Brain microvascular endothelial cell (primary cell): ENCODE measurements around the gene BCCIP.

Source experiments
- DNase-seq: peaks from one replicate; pipeline ENCODE4 v3.0.0-alpha.2; 2020
- H3K27ac ChIP-seq: fragments of 250-450 bp; sonication (Bioruptor Pico); 2 replicates; pipeline ENCODE4 v1.5.1; 2020; ENCODE audit warnings: mild to moderate bottlenecking, moderate library complexity
- H3K27me3 ChIP-seq: fragments of 250-450 bp; sonication (Bioruptor Pico); replicated peaks from 2 replicates; pipeline ENCODE4 v1.5.1; 2020; ENCODE audit warnings: mild to moderate bottlenecking
- H3K36me3 ChIP-seq: fragments of 250-450 bp; sonication (Bioruptor Pico); replicated peaks from 2 replicates; pipeline ENCODE4 v1.5.1; 2020; ENCODE audit warnings: mild to moderate bottlenecking
- H3K4me3 ChIP-seq: 2 replicates; pipeline ENCODE4 v1.5.1; 2011; ENCODE audit warnings: low read depth, mild to moderate bottlenecking, control low read depth, low read length, moderate library complexity
- CTCF ChIP-seq: IDR thresholded peaks from 2 replicates; pipeline ENCODE4 v1.5.1; 2011; ENCODE audit warnings: low read depth, mild to moderate bottlenecking, moderate library complexity, low read length, control low read depth, inconsistent platforms; ENCODE audit errors: missing control alignments
- in situ Hi-C: cut with HindIII; loops from 2 replicates; pipeline ENCODE4 v1.10.0; 2017; ENCODE audit warnings: low sequenced_read_pairs, low pct_ligation_motif_present

BCCIP gene

GRCh38 chr10:125880719-125881118 lies 57.4 kb downstream of the BCCIP start:
- H3K4me3 ChIP-seq = no peak overlapping the region
- H3K36me3 ChIP-seq = no peaks in the 10 kb centered on the region
- no peak for DNase-seq
- in situ Hi-C loops = no loop called here
- no peak overlapping the region for H3K27ac ChIP-seq
- no peak for TF ChIP-seq CTCF
- H3K27me3 ChIP-seq = no peaks in the 10 kb centered on the region

DNA sequence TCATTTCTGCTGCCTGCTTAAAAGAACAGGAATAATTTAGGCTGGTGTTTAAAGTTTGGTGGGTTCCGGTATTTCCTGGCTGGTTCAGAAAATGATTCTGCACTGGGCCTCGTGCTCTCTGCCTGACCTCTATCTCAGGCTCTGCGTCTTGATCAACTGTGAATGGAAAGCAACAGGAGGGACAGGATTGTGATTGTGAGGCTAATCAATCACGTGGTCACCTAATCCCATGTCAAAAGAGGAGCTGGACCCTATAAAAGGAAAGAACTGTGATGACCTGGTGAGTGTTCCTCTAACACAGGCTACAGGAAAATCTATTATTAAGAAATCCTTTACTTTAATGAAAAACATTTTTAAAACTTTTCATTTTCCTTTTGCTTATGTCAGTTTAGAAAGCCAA lies 57.8 kb downstream of the BCCIP start, which contains the start of gene DHX32:
DHX32 (minus strand) TSS at position 101 of the 400 bp plus-strand sequence. CDS start 468 bp downstream, outside the sequence.
- H3K36me3 ChIP-seq = no peaks in the 10 kb centered on the region
- no peak for TF ChIP-seq CTCF
- in situ Hi-C loops = no loop called here
- no peaks in the 10 kb centered on the region for H3K27me3 ChIP-seq
- no peak for DNase-seq
- no peak within 1 kb of the TSS for H3K27ac ChIP-seq
- H3K4me3 ChIP-seq = no peak within 1 kb of the TSS

DNA sequence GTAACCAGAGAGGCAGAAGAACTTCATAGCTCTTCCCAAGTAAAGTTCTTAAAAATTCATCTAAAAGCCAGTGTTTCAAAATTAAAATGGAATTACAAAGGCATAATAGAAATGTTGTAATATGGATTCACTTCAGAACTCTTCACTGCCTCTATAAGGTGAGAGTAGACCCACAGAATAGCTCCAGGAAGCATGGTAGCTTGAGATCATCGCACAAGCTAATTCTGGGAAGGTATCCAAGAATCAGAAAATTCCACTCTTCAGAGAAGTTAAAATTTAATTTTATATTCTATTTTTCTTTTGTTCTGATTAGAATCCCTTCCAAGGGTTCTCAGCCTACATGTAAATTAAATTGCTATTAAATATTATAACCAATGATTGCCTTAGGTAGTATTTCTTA lies 59.2 kb downstream of the BCCIP start:
- Histone ChIP-seq H3K27ac (no peak overlapping the region), H3K4me3 (no peak overlapping the region), H3K36me3 (no peaks in the 10 kb centered on the region), H3K27me3 (no peaks in the 10 kb centered on the region)
- TF ChIP-seq CTCF = no peak
- in situ Hi-C loops = no loop called here
- no peak for DNase-seq

DNA sequence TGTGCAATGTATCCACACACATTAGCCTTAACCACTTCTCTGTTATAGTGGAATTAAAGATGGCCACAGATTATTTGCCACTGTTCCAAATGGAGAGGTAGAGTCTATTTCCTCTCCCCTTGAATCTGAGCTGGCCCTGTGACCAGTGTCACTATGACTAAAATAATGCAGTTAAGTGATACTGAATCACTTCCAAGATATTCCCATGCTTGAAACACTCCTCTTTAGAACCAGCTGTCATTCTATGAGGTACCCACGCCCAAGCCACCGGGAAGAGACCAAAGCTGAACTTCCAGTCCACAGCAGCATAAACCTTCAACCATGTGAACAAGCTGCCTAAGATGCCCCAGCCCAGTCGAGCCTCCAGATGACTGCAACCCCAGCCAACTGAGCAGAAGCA lies 59.9 kb downstream of the BCCIP start:
- H3K27ac ChIP-seq = no peak overlapping the region
- TF ChIP-seq CTCF = no peak
- H3K4me3 ChIP-seq = no peak overlapping the region
- H3K36me3 ChIP-seq = no peaks in the 10 kb centered on the region
- no peaks in the 10 kb centered on the region for H3K27me3 ChIP-seq
- in situ Hi-C loops = no loop called here
- no peak for DNase-seq
